Stromal cell of bone marrow (primary cell): ENCODE results near the gene HPS5.
"Not testable (repeated sequence)": the region's sequence is repeated elsewhere in the genome, so short reads cannot be mapped to it uniquely, and the experiment has no call there.

Experiments used
- DNase-seq: peaks from one replicate; pipeline ENCODE4 v3.0.0-alpha.2; 2012; ENCODE audit warnings: low read depth

The HPS5 gene

DNA sequence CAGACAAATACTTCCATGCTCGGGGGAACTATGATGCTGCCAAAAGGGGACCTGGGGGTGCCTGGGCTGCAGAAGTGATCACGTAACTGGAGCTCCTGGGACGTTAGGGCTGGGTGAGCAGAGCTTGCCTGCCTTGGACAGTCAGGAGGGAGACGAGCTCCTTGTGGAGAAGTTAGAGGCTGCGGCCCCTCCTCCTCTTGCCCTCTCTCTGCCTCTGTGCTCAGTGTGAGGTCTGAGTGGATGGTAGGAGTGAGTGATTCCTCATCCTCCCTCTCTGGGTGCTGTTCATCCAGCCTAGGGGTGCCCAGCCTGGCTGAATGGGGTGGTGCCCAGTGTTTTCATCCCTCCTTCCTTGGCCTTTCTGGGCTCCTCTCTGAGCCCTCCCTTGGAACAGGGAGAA, 52.7 kb downstream of the HPS5 start:
- not testable (repeated sequence) for DNase-seq

DNA sequence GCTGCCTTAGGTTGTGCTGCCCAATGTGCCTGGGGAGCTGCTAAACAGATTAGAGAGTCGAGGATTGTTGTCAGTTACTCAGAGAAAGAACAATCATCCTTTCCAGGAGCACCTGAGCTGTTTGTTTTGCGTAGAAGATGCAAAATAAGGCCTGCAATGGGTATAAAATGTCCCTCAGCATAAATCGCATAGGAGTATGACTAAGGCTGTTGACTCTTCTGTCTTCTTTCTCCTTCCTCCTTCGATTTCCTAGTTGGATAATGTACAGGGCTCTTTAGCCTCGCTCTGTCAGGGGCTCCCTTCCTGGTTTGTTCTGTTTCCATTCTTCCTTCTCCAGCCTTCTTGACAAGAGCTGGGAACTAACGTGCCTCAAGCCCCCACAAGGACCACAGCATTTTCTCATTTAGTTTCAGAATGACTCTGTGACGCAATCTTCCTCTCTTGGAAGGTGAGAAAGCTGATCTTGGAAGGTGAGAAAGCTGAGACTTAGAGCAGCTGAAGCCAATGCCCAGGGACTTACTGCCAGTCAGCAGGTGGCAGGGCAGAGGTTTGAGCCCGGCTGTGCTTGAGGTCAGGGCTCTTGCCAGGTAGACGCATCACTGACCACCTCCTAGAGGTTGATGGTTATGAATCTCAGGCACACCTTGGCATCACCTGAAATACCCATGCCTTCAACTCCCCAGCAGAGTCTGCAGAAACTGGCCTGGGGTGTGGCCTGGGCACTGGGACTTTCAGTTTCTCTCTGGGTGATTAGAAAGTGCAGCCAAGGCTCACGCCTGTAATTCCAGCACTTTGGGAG, 54.4 kb downstream of the HPS5 start:
- not testable (repeated sequence) for DNase-seq

DNA sequence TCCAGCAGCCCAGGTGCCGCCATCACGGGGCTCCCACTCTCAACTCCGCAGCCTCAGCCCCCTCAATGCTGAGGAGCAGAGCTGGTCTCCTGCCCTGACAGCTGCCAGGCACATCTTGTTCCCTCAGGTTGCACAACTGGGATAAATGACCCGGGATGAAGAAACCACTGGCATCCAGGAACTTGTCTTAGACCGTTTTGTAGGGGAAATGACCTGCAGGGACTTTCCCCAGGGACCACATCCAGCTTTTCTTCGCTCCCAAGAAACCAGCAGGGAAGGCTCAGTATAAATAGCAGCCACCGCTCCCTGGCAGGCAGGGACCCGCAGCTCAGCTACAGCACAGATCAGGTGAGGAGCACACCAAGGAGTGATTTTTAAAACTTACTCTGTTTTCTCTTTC, 56.0 kb downstream of the HPS5 start, which contains the start of gene SAA1:
Gene SAA1 (plus strand): TSS at position 316 of the 400 bp plus-strand sequence. CDS start 624 bp downstream, outside the sequence.
- no peak for DNase-seq

DNA sequence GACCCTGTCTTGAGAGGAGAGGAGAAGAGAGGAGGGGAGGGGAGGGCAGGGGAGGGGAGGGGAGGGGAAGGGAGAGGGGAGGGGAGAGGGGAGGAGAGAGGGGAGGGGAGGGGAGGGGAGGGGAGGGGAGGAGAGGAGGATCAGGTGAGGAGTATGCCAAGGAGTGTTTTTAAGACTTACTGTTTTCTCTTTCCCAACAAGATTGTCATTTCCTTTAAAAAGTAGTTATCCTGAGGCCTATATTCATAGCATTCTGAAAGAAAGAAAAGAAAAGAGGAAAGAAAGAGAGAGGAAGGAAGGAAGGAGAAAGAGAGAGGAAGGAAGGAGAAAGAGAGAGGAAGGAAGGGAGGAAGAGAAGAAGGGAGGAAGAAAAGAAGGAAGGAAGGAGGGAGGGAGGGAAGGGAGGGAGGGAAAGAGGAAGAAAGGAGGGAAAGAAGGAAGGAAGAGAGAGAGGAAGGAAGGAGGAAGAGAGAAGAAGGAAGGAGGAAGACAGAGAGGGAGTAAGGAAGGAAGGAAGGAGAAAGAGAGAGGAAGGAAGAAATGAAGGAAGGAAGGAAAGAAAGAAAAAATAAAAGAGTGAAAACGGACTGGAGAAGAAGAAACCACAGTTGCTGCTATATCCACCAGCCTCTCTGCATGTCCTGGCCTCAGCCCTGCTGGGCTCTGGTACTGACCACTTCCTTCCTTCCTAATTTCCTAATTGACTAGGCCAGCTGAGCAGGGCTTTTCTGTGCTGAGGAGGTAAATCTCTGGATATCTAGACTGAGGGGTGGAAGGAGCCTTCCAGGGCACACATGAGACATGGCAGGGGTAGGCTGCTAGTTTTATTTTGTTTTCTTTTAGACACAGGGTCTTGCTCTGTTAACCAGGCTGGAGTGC, 57.0 kb downstream of the HPS5 start:
- no peak for DNase-seq

DNA sequence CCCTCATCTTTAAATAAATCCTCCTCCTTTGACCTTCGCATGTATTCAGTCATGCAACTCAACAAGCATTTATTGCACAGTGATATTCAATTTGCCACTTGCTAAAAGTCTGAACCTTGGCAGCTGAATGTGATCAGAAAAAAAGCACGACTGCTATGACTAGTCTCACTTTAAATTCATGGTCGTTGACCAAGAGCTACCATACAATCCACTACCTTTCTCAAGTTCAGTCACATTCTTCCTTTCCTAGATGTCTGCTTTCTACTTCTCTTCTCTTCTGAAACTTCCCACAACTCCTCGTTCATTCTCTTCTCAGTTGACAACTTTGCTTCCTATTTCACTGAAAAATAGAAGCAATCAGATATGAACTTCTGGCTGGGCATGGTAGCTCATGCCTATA, 57.9 kb downstream of the HPS5 start:
- no peak for DNase-seq

DNA sequence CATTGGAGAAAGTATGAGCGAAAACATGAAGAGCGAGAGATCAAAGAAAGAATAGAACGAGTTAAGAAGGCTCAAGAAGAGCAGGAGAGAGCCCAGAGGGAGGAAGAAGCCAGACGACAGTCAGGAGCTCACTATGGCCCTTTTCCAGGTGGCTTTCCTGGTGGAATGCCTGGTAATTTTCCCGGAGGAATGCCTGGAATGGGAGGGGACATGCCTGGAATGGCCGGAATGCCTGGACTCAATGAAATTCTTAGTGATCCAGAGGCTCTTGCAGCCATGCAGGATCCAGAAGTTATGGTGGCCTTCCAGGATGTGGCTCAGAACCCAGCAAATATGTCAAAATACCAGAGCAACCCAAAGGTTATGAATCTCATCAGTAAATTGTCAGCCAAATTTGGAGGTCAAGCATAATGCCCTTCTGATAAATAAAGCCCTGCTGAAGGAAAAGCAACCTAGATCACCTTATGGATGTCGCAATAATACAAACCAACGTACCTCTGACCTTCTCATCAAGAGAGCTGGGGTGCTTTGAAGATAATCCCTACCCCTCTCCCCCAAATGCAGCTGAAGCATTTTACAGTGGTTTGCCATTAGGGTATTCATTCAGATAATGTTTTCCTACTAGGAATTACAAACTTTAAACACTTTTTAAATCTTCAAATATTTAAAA, 59.1 kb downstream of the HPS5 start:
- not testable (repeated sequence) for DNase-seq

DNA sequence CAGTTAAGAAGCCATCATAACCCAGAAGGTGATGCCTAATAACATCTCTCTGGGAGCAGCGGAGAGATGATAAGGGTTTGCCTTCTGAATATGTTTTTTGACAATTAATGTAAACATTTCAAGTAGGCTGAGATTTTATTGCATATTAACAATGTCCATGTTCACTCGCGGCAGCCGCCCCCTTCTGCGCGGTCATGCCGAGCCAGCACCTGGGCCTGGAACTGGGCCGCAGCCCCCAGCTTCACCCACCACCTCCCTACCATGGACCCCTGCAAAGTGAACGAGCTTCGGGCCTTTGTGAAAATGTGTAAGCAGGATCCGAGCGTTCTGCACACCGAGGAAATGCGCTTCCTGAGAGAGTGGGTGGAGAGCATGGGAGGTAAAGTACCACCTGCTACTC, 60.2 kb downstream of the HPS5 start:
- no peak for DNase-seq

DNA sequence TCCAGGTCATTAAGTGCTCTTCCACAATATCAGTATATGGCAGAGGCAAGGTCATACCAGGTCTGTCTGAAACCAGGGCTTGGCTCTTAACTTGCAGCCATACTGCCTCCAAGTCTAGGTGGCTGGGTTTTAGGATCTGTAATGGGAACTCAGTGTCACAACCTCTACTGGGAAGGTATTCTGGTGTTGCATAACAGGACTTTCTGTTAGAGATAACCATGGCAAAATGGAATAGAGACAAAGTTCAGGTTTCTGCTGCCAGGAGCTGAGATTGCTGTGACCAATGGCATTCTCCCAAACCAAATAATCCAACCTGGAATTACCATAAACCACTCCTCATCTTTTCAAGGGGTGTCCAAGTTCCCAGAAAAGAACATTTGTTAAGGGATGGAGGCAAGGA, 62.7 kb downstream of the HPS5 start:
- DNase-seq: no peak

DNA sequence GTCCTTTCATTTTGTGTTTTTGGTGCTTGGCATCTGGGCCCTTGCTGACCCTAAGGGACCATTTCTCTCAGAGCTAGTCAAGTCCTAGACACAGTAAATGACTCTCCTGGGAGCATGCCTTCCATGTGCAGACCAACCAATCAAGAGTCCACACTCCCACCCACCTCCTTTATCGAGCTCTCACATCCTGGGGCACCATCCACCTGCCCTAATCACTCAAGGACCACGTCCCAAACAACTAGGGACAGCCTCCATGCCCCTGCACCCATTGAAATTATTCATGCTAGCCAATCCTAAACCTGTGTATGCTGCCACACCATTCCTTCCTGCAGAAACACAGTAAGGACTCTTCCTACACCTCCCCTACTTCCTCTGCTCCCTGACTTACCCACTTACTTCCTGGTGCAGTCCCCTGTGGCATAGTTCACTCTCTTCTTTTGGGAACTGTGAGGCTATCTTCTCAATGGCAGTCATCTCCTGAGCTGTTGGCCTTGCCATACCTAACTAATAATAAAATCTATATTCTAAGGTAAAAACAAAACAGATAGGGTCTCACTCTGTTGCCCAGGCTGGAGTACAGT, 67.1 kb downstream of the HPS5 start:
- no peak for DNase-seq

DNA sequence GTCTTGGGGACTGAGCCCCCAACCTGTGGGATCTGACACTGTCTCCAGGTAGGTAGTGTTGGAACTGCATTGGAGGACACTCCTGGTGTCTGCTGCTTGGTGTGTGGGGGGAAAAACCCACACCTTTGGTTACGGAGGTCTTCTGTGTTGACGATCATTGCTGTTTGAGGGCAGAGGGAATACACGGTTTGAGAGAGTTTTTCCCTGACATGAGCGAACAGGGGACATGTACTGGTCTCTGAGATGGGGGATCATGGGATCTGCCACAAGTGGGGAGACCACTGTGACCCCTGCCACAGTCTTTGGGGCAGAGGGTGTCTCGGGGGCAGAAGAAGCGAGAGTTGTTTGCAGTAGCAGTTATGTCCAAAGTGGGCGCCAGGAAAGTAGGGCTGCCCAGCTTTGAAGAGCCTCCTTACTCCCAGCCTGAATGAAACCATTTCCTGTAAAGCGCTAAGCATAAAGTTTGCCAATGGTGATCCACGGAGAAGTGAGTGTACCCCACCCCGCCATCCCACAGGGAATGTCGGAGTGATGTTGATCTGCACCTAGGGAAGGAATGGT, 68.1 kb downstream of the HPS5 start:
- DNase-seq: no peak

DNA sequence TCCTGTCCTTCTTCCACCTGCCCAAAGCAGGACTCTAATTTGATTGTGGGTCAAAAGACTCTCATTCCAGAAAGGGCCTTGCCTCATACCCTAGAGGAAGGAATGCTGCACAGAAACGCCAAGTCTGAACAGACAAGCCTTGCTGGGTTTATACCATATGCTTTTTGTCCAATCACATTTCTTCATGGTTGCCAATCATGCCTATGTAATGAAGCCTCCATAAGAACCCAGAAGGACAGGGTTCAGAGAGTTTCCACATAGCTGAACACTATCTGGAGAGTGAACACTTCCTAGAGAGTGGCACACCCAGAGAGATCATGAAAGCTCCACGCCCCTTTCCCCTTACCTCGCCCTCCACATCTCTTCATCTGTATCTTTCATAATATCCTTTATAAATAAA, 68.7 kb downstream of the HPS5 start:
- DNase-seq: no peak

DNA sequence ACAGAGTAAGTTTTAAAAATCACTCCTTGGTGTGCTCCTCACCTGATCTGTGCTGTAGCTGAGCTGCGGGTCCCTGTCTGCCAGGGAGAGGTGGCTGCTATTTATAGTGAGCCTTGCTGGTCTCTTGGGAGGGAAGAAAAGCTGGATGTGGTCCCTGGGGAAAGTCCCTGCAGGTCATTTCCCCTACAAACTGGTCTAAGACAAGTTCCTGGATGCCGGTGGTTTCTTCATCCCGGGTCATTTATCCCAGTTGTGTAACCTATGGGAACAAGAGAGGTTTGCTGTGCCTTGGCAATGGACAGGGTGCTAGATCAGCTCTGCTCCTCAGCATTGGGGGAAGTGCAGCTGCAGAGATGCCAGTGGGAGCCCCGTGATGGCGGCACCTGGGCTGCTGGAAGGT, 73.4 kb downstream of the HPS5 start, which contains the start of gene SAA2:
Gene SAA2 (minus strand): TSS at position 108 of the 400 bp plus-strand sequence. CDS start 657 bp downstream, outside the sequence.
- no peak for DNase-seq

DNA sequence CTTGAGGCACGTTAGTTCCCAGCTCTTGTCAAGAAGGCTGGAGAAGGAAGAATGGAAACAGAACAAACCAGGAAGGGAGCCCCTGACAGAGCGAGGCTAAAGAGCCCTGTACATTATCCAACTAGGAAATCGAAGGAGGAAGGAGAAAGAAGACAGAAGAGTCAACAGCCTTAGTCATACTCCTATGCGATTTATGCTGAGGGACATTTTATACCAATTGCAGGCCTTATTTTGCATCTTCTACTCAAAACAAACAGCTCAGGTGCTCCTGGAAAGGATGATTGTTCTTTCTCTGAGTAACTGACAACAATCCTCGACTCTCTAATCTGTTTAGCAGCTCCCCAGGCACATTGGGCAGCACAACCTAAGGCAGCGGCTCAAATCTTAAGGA, 74.8 kb downstream of the HPS5 start:
- not testable (repeated sequence) for DNase-seq

DNA sequence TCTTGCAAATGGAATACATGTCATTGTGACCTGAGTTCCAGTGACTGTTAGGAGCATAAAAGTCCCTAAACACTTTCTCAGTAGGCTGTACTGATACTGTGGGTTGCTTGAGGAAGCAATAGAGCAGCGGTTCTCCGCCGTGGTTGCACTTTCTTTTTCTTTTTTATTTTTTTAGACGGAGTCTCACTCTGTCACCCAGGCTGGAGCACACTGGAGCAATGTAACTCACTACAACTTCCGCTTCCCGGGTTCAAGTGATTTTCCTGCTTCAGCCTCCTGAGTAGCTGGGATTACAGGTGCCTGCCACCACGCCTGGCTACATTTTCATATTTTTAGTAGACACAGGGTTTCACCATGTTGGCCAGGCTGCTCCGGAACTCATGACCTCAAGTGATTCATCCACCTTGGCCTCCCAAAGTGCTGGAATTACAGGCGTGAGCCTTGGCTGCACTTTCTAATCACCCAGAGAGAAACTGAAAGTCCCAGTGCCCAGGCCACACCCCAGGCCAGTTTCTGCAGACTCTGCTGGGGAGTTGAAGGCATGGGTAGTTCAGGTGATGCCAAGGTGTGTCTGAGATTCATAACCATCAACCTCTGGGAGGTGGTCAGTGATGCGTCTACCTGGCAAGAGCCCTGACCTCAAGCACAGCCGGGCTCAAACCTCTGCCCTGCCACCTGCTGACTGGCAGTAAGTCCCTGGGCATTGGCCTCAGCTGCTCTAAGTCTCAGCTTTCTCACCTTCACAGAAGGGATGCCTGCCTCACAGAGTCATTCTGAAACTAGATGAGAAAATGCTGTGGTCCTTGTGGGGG, 75.4 kb downstream of the HPS5 start:
- not testable (repeated sequence) for DNase-seq

DNA sequence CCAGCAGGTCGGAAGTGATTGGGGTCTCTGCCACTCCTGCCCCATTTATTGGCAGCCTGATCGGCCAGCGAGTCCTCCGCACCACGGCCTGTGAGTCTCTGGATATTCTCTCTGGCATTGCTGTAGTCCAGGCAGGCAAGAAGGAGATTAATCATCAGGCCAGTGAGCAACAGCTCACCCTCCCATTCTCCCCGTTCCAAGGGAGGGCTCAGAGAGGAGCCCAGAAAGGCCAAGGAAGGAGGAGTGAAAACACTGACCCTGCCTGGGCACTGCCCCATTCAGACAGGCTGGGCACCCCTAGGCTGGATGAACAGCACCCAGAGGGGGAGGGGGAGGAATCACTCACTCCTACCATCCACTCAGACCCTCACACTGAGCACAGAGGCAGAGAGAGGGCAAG, 76.5 kb downstream of the HPS5 start:
- DNase-seq: peak; percentile 3

DNA sequence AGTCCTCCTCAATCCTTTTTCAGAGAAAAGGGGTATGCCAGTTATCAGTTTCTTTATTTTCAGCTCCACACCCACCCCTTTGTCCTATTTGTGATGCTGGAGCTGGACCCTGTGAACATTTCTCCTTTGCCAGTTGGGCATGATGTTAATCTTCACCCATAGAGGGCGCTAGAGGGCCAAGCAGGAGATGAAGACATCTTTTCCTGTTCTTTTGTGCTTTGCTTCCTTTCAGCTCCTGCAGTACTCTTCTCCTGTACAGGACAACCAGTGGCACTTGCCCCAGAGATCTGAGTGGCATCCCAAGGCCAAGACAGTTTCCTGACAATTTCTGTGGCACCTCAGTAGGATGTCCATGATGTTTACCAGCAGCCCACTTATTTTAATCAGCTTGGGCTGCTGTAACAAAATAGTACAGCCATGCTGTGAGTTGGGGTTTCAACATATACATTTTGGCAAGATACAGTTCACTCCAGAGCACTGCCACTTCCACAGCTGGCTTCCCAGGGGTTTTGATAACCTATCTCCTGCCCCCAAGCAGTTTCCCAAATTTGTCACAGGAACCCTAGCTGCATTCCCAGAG, 78.1 kb downstream of the HPS5 start:
- DNase-seq: peak; percentile 27

DNA sequence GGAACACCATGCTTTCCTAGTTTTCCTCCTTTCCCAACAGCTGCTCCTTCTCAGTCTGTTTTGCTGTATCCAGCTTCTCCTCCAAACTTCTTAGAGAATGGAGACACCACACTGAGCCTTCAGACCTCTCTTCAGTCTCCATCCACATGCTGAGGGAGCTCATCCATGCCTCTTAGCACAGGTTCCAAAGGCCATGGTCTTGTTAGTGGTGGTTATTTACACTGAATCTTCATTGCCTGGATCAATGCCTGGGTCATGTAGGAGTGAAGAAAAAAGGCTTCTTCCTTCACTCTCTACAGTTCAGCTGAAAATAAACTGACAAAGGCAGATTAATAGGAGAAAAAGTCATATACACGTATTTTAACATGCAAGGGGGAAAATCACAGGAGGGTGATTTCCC, 82.3 kb downstream of the HPS5 start:
- DNase-seq: no peak

DNA sequence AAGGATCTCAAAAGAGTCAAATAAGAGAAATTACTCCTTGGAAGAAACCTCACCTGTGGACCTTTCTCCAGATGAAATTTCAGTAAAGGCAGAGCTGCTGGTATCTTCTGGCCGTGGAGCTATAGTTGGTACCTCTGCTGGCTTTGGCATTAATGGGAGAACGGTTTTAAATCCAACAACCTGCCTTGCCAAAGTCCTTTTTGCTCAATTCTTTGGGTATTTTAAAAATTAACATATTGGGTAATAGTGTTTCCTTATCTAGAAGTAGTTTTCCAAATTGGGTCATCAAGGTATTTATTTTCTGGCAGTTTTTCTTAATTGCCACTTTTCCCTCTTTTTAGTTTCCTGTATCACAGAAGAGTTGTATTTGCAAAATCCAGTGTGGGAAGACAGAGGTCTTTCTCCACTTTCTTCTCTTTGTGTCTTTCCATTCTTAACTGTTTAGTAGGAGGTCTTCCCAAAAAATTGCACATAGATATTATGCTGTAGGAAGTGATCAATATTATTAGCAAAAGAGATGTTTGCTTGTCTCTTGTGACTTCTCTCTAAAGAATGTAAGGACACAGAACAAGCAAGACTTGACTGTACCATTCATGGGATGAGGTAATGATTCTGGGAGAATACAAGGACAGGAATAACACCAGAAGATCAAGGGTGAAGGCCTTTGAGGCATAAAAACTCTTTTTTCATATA, 85.1 kb downstream of the HPS5 start, which contains the start of gene SAA4:
Gene SAA4 (minus strand): TSS at position 139 of the 693 bp plus-strand sequence. CDS start 876 bp downstream, outside the sequence.
- DNase-seq: no peak
